Stimulated activated CD8-positive, alpha-beta memory T cell treated with anti-CD3 and anti-CD28 coated beads, Interleukin-7, amount 100 ng/mL, for 1 hour (primary cell): ENCODE results near the gene BBS5.

Experiments used
- DNase-seq, 2 donors: peaks; one replicate each; pipeline ENCODE4 v3.0.0-alpha.2; 2020; ENCODE audit warnings: low read depth in 2 of 2

BBS5 gene

GRCh38 chr2:169546756-169547155, 67.5 kb downstream of the BBS5 start:
- no peak for DNase-seq
